A673 (cell line): ENCODE results near the gene C16orf86. TPM values are rescaled to one million over a fixed set of nuclear protein-coding genes. Genes with fewer than 3 reads are reported as not detected.

Experiments
- BruUV-seq: library from RNA; stranded (reverse); fragments of 400-500 nt; replicated peaks from 2 replicates; lab custom pipeline; 2021; lab: Mats Ljungman, UMichigan
- CTCF ChIA-PET: fragments of 300-600 bp; sonication (Branson Sonifier 250); formaldehyde crosslinking; loops from one replicate; lab custom pipeline; 2022; ENCODE audit warnings: antibody characterized with exemption; lab: Charles Lee
- POLR2A ChIA-PET: fragments of 300-600 bp; sonication (Branson Sonifier 250); formaldehyde crosslinking; loops from one replicate; lab custom pipeline; 2022; ENCODE audit warnings: antibody characterized with exemption; ENCODE audit not compliant: low non-redundant PET; lab: Charles Lee
- DNase-seq: peaks from one replicate; pipeline ENCODE4 v3.0.0-alpha.2; 2015; ENCODE audit warnings: low spot score
- H3K27ac ChIP-seq: fragments of 200-600 bp; sonication (generic); 2 replicates; pipeline ENCODE4 v1.5.1; 2016; ENCODE audit warnings: mixed run types, low read depth, mild to moderate bottlenecking, mixed read lengths, antibody characterized with exemption, low read length; ENCODE audit not compliant: poor library complexity, severe bottlenecking
- H3K27me3 ChIP-seq: fragments of 200-600 bp; sonication (generic); replicated peaks from 2 replicates; pipeline ENCODE4 v1.6.1; 2017; ENCODE audit warnings: mixed run types, low read depth, mild to moderate bottlenecking, mixed read lengths, antibody characterized with exemption, low read length; ENCODE audit not compliant: insufficient read depth, poor library complexity
- H3K36me3 ChIP-seq: fragments of 200-600 bp; sonication (generic); 2 replicates; pipeline ENCODE4 v1.6.1; 2016; ENCODE audit warnings: mixed run types, mild to moderate bottlenecking, mixed read lengths, antibody characterized with exemption, low read length; ENCODE audit not compliant: insufficient read depth, poor library complexity, severe bottlenecking
- H3K4me1 ChIP-seq: fragments of 200-600 bp; sonication (generic); 2 replicates; pipeline ENCODE4 v1.6.1; 2017; ENCODE audit warnings: mixed run types, mild to moderate bottlenecking, mixed read lengths, antibody characterized with exemption, low read length; ENCODE audit not compliant: insufficient read depth, poor library complexity, severe bottlenecking
- H3K4me3 ChIP-seq: fragments of 200-600 bp; sonication (generic); 2 replicates; pipeline ENCODE4 v1.5.1; 2016; ENCODE audit warnings: low read depth, mixed run types, mild to moderate bottlenecking, mixed read lengths, low read length; ENCODE audit not compliant: poor library complexity, severe bottlenecking
- H3K9me3 ChIP-seq: fragments of 200-600 bp; sonication (generic); 2 replicates; pipeline ENCODE4 v1.6.1; 2016; ENCODE audit warnings: mixed run types, low read depth, mild to moderate bottlenecking, mixed read lengths, antibody characterized with exemption, low read length; ENCODE audit not compliant: poor library complexity, severe bottlenecking
- EZH2 ChIP-seq: fragments of 200-600 bp; sonication (generic); IDR thresholded peaks from 2 replicates; pipeline ENCODE4 v1.6.1; 2017; ENCODE audit warnings: borderline replicate concordance, low read depth, mild to moderate bottlenecking, mixed read lengths, antibody characterized with exemption, low read length; ENCODE audit not compliant: poor library complexity, severe bottlenecking
- intact Hi-C: fragments of 100-400 bp; cut with micrococcal nuclease; formaldehyde crosslinking; loops from one replicate; pipeline ENCODE4 v1.10.0; 2022; ENCODE audit not compliant: unreplicated experiment
- total RNA-seq: library from RNA; stranded (reverse); gene quantifications from 2 replicates; pipeline ENCODE4 v1.2.3, GENCODE V29; 2021
- TF ChIP-seq, protein P1 (sequence below): fragments of 300-800, 200-600 bp; sonication (generic); conservative IDR thresholded peaks from 2 replicates; pipeline ENCODE4 v1.5.1; 2017; ENCODE audit warnings: low read depth, mild to moderate bottlenecking, antibody characterized with exemption, low read length, moderate library complexity, mixed read lengths

Gene C16orf86
- total RNA-seq, 1 experiment from 2014 or later = not detected

DNA sequence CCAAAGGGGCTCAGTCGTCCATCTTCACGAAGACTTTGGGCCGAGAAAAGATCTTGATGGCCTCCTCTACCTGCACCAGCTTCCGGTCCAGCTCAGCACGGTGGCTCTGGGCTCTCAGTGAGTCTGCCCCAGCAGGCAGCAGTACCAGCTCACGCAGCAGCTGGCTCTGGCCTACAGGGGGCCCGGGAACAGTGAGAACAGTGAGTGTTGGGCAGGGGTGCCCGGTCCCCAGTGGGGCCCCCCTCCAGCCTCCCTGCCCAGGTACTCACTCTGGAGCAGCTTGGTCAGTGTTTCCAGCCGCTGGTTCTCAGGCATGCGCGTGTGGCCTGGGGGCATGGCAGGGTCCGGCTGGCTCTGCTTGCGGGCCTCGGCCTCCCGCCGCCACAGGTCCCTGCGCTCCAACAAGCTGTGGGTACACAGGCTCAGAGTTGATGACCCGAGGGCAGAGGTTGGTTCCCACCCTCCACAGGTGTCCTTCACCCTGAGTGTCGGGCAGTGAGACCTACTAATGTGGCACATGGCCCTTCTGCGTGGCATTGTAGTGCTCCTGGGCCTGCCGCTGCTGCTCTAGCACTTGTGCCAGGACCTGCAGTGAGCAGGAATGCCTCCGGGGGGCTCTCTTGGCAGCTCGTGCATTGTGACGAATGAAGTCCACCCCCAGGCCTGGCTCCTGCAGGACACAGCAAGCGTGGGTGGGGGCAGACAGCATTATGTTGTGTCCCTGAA, 3.3 kb upstream of the C16orf86 start:
- Histone ChIP-seq H3K27ac (no peak overlapping the region), H3K27me3 (no peaks in the 10 kb centered on the region), H3K4me3 (no peak overlapping the region), H3K36me3 (peaks cover 3% of the 10 kb centered on the region), H3K4me1 (peaks cover 22% of the 10 kb centered on the region), H3K9me3 (no peaks in the 10 kb centered on the region)
- peak; percentile 61 for DNase-seq
- TF ChIP-seq, protein P1, sequence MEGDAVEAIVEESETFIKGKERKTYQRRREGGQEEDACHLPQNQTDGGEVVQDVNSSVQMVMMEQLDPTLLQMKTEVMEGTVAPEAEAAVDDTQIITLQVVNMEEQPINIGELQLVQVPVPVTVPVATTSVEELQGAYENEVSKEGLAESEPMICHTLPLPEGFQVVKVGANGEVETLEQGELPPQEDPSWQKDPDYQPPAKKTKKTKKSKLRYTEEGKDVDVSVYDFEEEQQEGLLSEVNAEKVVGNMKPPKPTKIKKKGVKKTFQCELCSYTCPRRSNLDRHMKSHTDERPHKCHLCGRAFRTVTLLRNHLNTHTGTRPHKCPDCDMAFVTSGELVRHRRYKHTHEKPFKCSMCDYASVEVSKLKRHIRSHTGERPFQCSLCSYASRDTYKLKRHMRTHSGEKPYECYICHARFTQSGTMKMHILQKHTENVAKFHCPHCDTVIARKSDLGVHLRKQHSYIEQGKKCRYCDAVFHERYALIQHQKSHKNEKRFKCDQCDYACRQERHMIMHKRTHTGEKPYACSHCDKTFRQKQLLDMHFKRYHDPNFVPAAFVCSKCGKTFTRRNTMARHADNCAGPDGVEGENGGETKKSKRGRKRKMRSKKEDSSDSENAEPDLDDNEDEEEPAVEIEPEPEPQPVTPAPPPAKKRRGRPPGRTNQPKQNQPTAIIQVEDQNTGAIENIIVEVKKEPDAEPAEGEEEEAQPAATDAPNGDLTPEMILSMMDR = peak; percentile 58
- TF ChIP-seq EZH2 = no peak
- ChIA-PET POLR2A (interaction anchor here (0.9 kb wide), 1 partner anchor 105 kb away, joined by 3 read pairs; no protein-coding TSS in a partner anchor), CTCF (interaction anchor here (1.1 to 1.4 kb wide), 3 partner anchors 9 to 142 kb away, joined by 3 to 4 read pairs (median 4); no protein-coding TSS in a partner anchor)
- intact Hi-C loops = no loop called here
- no TSS peak for BruUV-seq

DNA sequence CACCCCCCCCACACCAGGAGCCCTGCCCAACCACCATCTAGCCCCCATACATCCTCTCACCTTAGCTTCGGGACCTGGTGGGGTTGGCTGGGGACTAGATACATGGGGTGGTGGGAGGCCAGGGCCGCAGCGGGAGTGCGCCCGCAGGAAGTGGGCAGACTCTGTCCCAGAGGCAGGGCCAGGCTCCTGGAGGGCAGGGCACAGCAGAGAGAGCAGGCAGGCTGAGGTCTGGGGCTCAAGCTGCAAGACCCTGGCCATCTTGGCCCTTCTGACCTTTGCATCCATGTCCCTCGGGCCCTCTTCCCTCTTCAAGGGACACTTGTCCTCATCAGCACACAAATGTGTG, 2.8 kb upstream of the C16orf86 start:
- intact Hi-C loops = no loop called here
- Histone ChIP-seq H3K36me3 (no peaks in the 10 kb centered on the region), H3K27ac (no peak overlapping the region), H3K4me3 (no peak overlapping the region), H3K9me3 (no peaks in the 10 kb centered on the region), H3K27me3 (no peaks in the 10 kb centered on the region), H3K4me1 (peaks cover 21% of the 10 kb centered on the region)
- TF ChIP-seq EZH2 = no peak
- TF ChIP-seq, protein P1 = no peak
- CTCF ChIA-PET = no interaction called here
- no TSS peak for BruUV-seq
- POLR2A ChIA-PET = no interaction called here
- no peak for DNase-seq

DNA sequence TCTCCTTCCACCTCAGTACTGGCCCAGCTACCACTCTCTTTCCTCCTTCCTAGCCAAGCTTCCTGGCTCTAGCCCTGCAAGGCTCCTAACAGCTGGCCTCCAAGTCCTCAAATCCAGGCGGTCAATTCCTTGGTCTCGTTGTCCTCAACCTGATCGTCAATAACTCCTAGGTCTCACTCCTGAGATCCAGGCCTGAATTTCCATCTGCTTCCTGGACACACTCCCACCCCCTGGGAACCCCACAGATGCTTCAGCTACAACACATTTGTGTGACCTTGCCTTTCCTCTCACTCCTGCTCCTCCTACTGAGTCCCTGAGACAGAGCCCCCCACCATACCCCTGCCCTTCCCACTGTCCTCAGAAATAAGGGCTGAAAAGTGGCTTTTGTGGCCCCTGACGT, 2.4 kb upstream of the C16orf86 start:
- no TSS peak for BruUV-seq
- Histone ChIP-seq H3K36me3 (no peaks in the 10 kb centered on the region), H3K27me3 (no peaks in the 10 kb centered on the region), H3K27ac (no peak overlapping the region), H3K4me3 (no peak overlapping the region), H3K9me3 (no peaks in the 10 kb centered on the region), H3K4me1 (peaks cover 17% of the 10 kb centered on the region)
- DNase-seq = no peak
- ChIA-PET CTCF (no interaction called here), POLR2A (no interaction called here)
- TF ChIP-seq, protein P1 = no peak
- no peak for TF ChIP-seq EZH2
- intact Hi-C loops = no loop called here
